IMR-90 (cell line): ENCODE measurements around the gene CCP110.

Experiments
- CEBPB ChIP-seq: IDR thresholded peaks from 2 replicates; pipeline ENCODE4 v1.6.1; 2012; ENCODE audit warnings: low read depth, low read length, improper control_type of control experiment
- CTCF ChIP-seq: conservative IDR thresholded peaks from 2 replicates; pipeline ENCODE4 v1.5.1; 2012; ENCODE audit warnings: mild to moderate bottlenecking, low read depth, low read length, improper control_type of control experiment
- POLR2A ChIP-seq: IDR thresholded peaks from 2 replicates; pipeline ENCODE4 v1.6.1; 2012; ENCODE audit warnings: mild to moderate bottlenecking, low read depth, low read length
- RCOR1 ChIP-seq: IDR thresholded peaks from 2 replicates; pipeline ENCODE4 v1.6.1; 2012; ENCODE audit warnings: mild to moderate bottlenecking, low read length, improper control_type of control experiment; ENCODE audit not compliant: insufficient replicate concordance
- RFX5 ChIP-seq: IDR thresholded peaks from 2 replicates; pipeline ENCODE4 v1.8.0; 2012; ENCODE audit warnings: low read depth, mild to moderate bottlenecking, low read length, moderate library complexity
- SMC3 ChIP-seq: fragments of 150-350 bp; IDR thresholded peaks from 2 replicates; pipeline ENCODE4 v1.6.1; 2016; ENCODE audit warnings: low read depth, mild to moderate bottlenecking, antibody characterized with exemption, low read length, moderate library complexity
- USF2 ChIP-seq: fragments of 150-350 bp; IDR thresholded peaks from 2 replicates; pipeline ENCODE4 v1.6.1; 2017; ENCODE audit warnings: mild to moderate bottlenecking, antibody characterized with exemption, low read length, low read depth

- no peak for TF ChIP-seq CTCF
- TF ChIP-seq POLR2A, result 0 out of 2 replicates have a peak, but pooled peaks have one; percentile 9
- no peak for TF ChIP-seq SMC3
- no peak for TF ChIP-seq RCOR1
- TF ChIP-seq USF2, result no peak
- no peak for TF ChIP-seq RFX5
- no peak for TF ChIP-seq CEBPB
Observed at GRCh38 chr16:19555938-19556771, 32.4 kb downstream of the CCP110 start.
